Testis (tissue), 2 donors: Measurements from ENCODE around the gene GPR173.

Experiments
- CTCF ChIP-seq, 3 experiments: fragments of 450-650 bp in 2 of 3; fragments of 200-600 bp in 1 of 3; sonication (generic) in 1 of 3; IDR thresholded peaks; one replicate each; pipeline ENCODE4 v1.5.1; 2016 to 2019; ENCODE audit warnings: antibody characterized with exemption in 3 of 3, mild to moderate bottlenecking in 2 of 3, moderate library complexity in 1 of 3
- POLR2A ChIP-seq: fragments of 450-650 bp; IDR thresholded peaks from one replicate; pipeline ENCODE4 v1.6.1; 2017; ENCODE audit warnings: antibody characterized with exemption, mild to moderate bottlenecking, moderate library complexity

GRCh38 chrX:53071064-53071463 lies 22.5 kb downstream of the GPR173 start:
- TF ChIP-seq CTCF (IDR thresholded peaks at IDR 0.05) = no peak
- no peak for TF ChIP-seq POLR2A
